Measurements from ENCODE around the gene GZMM.

GRCh38 chr19:583968-584239 lies 40.1 kb downstream of the GZMM start:
- TF ChIP-seq POLR2AphosphoS5 (IDR thresholded peaks at IDR 0.05; ENCODE audit: low read depth, low read length) (peak; percentile 65; the same call in 1 of the 2 replicates), TAF1 (IDR thresholded peaks at IDR 0.05; ENCODE audit: borderline replicate concordance, low read depth, low read length) (no peak)
